Gastrocnemius medialis (tissue), 4 donors: Measurements from ENCODE around the gene FGF14. TPM values are rescaled to one million over a fixed set of nuclear protein-coding genes. Genes with fewer than 3 reads are reported as not detected.

ENCODE experiments used
- ATAC-seq, 2 donors: fragments of 150-250 bp; one replicate each; pipeline ENCODE4 v1.9.1; 2016
- DNase-seq, 2 donors: peaks; one replicate each; pipeline ENCODE4 v3.0.0-alpha.2; 2019
- H3K27ac ChIP-seq, 4 donors: fragments of 200-600 bp; sonication (generic); 1 replicate in 1 of 4; 2 replicates in 3 of 4; pipeline ENCODE4 v1.5.1; 2016 to 2018; ENCODE audit warnings: mild to moderate bottlenecking in 2 of 4, moderate library complexity in 1 of 4
- H3K27me3 ChIP-seq, 3 donors: fragments of 200-600 bp; sonication (generic) in 2 of 3; 1 replicate in 1 of 3; 2 replicates in 2 of 3; pipeline versions ENCODE4 v1.5.1 to v1.6.0; 2016 to 2019; ENCODE audit warnings: mild to moderate bottlenecking in 1 of 3, moderate library complexity in 1 of 3
- H3K36me3 ChIP-seq, 2 donors: fragments of 200-600 bp; sonication (generic) in 1 of 2; one replicate each; pipeline ENCODE4 v1.5.1; 2017 to 2018
- H3K4me1 ChIP-seq, 2 donors: fragments of 200-600 bp; sonication (generic) in 1 of 2; one replicate each; pipeline ENCODE4 v1.5.1; 2016 to 2017; ENCODE audit warnings: mild to moderate bottlenecking in 2 of 2
- H3K4me3 ChIP-seq, 4 donors: fragments of 200-600 bp; sonication (generic) in 3 of 4; 1 replicate in 1 of 4; 2 replicates in 3 of 4; pipeline ENCODE4 v1.5.1; 2016 to 2019; ENCODE audit warnings: mild to moderate bottlenecking in 2 of 4
- H3K9me3 ChIP-seq, 3 donors: fragments of 200-600 bp; sonication (generic) in 2 of 3; 1 replicate in 1 of 3; 2 replicates in 2 of 3; pipeline ENCODE4 v1.5.1; 2016 to 2019
- CTCF ChIP-seq, 5 experiments: fragments of 450-650 bp in 3 of 5; fragments of 200-600 bp in 2 of 5; sonication (generic) in 2 of 5; IDR thresholded peaks in 4 of 5; conservative IDR thresholded peaks in 1 of 5; 1 replicate in 4 of 5; 2 replicates in 1 of 5; pipeline ENCODE4 v1.5.1; 2016 to 2019; ENCODE audit warnings: antibody characterized with exemption in 5 of 5, mild to moderate bottlenecking in 3 of 5, moderate library complexity in 3 of 5
- POLR2A ChIP-seq, 2 donors: fragments of 450-650 bp; IDR thresholded peaks; one replicate each; pipeline ENCODE4 v1.6.1; 2017; ENCODE audit warnings: antibody characterized with exemption in 2 of 2, mild to moderate bottlenecking in 2 of 2, moderate library complexity in 2 of 2
- in situ Hi-C, 4 donors: fragments of 200-750 bp; cut with MboI; loops; one replicate each; pipeline versions ENCODE4 v1.15.0 to v1.8.0; 2017; ENCODE audit warnings: low sequenced_read_pairs in 4 of 4
- intact Hi-C: fragments of 100-400 bp; cut with DNase I; formaldehyde crosslinking; loops from one replicate; pipeline ENCODE4 v1.15.1; 2023; ENCODE audit warnings: low total_unique reads
- total RNA-seq, 4 donors: library from RNA; depleted of rRNA; stranded (reverse); fragments of >200 nt; gene quantifications; one replicate each; pipeline versions ENCODE4 v1.1.0 to v1.2.3, GENCODE V29; 2016

The FGF14 gene
- total RNA-seq, 4 donors from 2014 or later = 0.02 TPM; not detected in 3

- H3K4me3 ChIP-seq = no peak overlapping the region
- intact Hi-C loops = no loop called here
- no peak for DNase-seq
These were observed 533.0 kb downstream of the FGF14 start for GRCh38 chr13:101868585-101869469.

GRCh38 chr13:101866889-101867581, 534.8 kb downstream of the FGF14 start:
- Histone ChIP-seq H3K36me3 (no peaks in the 10 kb centered on the region), H3K4me1 (no peaks in the 10 kb centered on the region), H3K27ac (no peak overlapping the region), H3K4me3 (no peak overlapping the region), H3K27me3 (no peaks in the 10 kb centered on the region), H3K9me3 (no peaks in the 10 kb centered on the region)
- ATAC-seq (no peak), DNase-seq (no peak)
- TF ChIP-seq CTCF (IDR thresholded peaks at IDR 0.05 in 4 of 5, conservative IDR thresholded peaks at IDR 0.05 in 1 of 5) = no peak
- TF ChIP-seq POLR2A (IDR thresholded peaks at IDR 0.05) = no peak
- in situ Hi-C loops (no loop called here), intact Hi-C loops (no loop called here)

More at GRCh38 chr13:101868585-101869469, 533.0 kb downstream of the FGF14 start:
- TF ChIP-seq CTCF (IDR thresholded peaks at IDR 0.05 in 4 of 5, conservative IDR thresholded peaks at IDR 0.05 in 1 of 5) = no peak
- TF ChIP-seq POLR2A (IDR thresholded peaks at IDR 0.05) = no peak
- Histone ChIP-seq H3K27ac (no peak overlapping the region), H3K4me1 (no peaks in the 10 kb centered on the region), H3K9me3 (no peaks in the 10 kb centered on the region), H3K27me3 (no peaks in the 10 kb centered on the region), H3K36me3 (no peaks in the 10 kb centered on the region)
- in situ Hi-C loops = no loop called here
- no peak for ATAC-seq

- Histone ChIP-seq H3K27me3 (no peaks in the 10 kb centered on the region), H3K9me3 (no peaks in the 10 kb centered on the region), H3K4me3 (no peak overlapping the region), H3K4me1 (no peaks in the 10 kb centered on the region), H3K27ac (no peak overlapping the region), H3K36me3 (no peaks in the 10 kb centered on the region)
- TF ChIP-seq POLR2A (IDR thresholded peaks at IDR 0.05) (no peak), CTCF (IDR thresholded peaks at IDR 0.05 in 4 of 5, conservative IDR thresholded peaks at IDR 0.05 in 1 of 5) (no peak)
- no peak for ATAC-seq
- intact Hi-C loops = no loop called here
- no peak for DNase-seq
- in situ Hi-C loops = no loop called here
These were observed 543.0 kb downstream of the FGF14 start for GRCh38 chr13:101858860-101859259.

- Histone ChIP-seq H3K27ac (no peak overlapping the region), H3K4me1 (no peaks in the 10 kb centered on the region), H3K4me3 (no peak overlapping the region), H3K27me3 (no peaks in the 10 kb centered on the region), H3K9me3 (no peaks in the 10 kb centered on the region), H3K36me3 (no peaks in the 10 kb centered on the region)
- intact Hi-C loops (no loop called here), in situ Hi-C loops (no loop called here)
- DNase-seq = no peak
- no peak for ATAC-seq
- TF ChIP-seq CTCF (IDR thresholded peaks at IDR 0.05 in 4 of 5, conservative IDR thresholded peaks at IDR 0.05 in 1 of 5) = no peak
- TF ChIP-seq POLR2A (IDR thresholded peaks at IDR 0.05) = no peak
These were observed 555.1 kb downstream of the FGF14 start for GRCh38 chr13:101846701-101847100.
